HEK293 (cell line): Measurements from ENCODE around the gene FXR1.

ENCODE experiments used
- CTCF ChIA-PET: fragments of 350-600 bp; formaldehyde crosslinking; extraction: SDS; loops from one replicate; lab custom pipeline; 2021; ENCODE audit warnings: antibody characterized with exemption; lab: Yijun Ruan, JAX
- POLR2A ChIA-PET: fragments of 300-600 bp; formaldehyde crosslinking; extraction: SDS; loops from one replicate; lab custom pipeline; 2020; ENCODE audit warnings: antibody characterized with exemption, inconsistent platforms; lab: Yijun Ruan, JAX
- H3K27ac ChIP-seq: fragments of 200-500 bp; sonication (Bioruptor generic); 2 replicates; pipeline ENCODE4 v1.5.1; 2014; ENCODE audit warnings: low read depth, low read length, control low read depth, inconsistent platforms; ENCODE audit errors: extremely low read depth
- H3K36me3 ChIP-seq, 2 experiments: fragments of 200-500 bp in 1 of 2; sonication (Bioruptor generic) in 1 of 2; 1 replicate in 1 of 2; 2 replicates in 1 of 2; pipeline ENCODE4 v1.5.1; 2014 to 2017; ENCODE audit warnings: inconsistent platforms in 2 of 2, low read length in 2 of 2; ENCODE audit not compliant: control insufficient read depth in 2 of 2, insufficient read depth in 1 of 2
- H3K4me1 ChIP-seq: fragments of 200-500 bp; sonication (Bioruptor generic); 2 replicates; pipeline ENCODE4 v1.5.1; 2014; ENCODE audit warnings: mild to moderate bottlenecking, low read length, inconsistent platforms; ENCODE audit not compliant: control insufficient read depth, insufficient read depth
- H3K4me3 ChIP-seq: 2 replicates; pipeline ENCODE4 v1.5.1; 2011; ENCODE audit warnings: low read depth, mild to moderate bottlenecking, control low read depth, low read length, moderate library complexity
- H3K9me3 ChIP-seq: fragments of 200-500 bp; sonication (Bioruptor generic); 2 replicates; pipeline ENCODE4 v1.5.1; 2014; ENCODE audit warnings: low read depth, low read length, inconsistent platforms; ENCODE audit not compliant: control insufficient read depth, insufficient read depth
- GLI2 ChIP-seq: fragments of 450-650 bp; formaldehyde crosslinking; IDR thresholded peaks from 2 replicates; pipeline ENCODE4; 2017; ENCODE audit warnings: missing biosample characterization, missing genetic modification characterization, low read depth, borderline replicate concordance
- HOXC10 ChIP-seq: sonication (generic); formaldehyde crosslinking; IDR thresholded peaks from 2 replicates; pipeline ENCODE4 v1.8.1; 2023; ENCODE audit warnings: mild to moderate bottlenecking, missing genetic modification reagents
- KLF7 ChIP-seq: fragments of 450-650 bp; formaldehyde crosslinking; IDR thresholded peaks from 2 replicates; pipeline ENCODE4 v1.5.1; 2016; ENCODE audit warnings: missing biosample characterization, missing genetic modification characterization, borderline replicate concordance
- SCRT1 ChIP-seq: fragments of 450-650 bp; formaldehyde crosslinking; IDR thresholded peaks from 2 replicates; pipeline ENCODE4 v1.5.1; 2016; ENCODE audit warnings: missing biosample characterization, missing genetic modification characterization, borderline replicate concordance
- SP3 ChIP-seq: fragments of 450-650 bp; formaldehyde crosslinking; IDR thresholded peaks from 2 replicates; pipeline ENCODE4 v1.5.1; 2016; ENCODE audit warnings: missing biosample characterization, missing genetic modification characterization
- YY2 ChIP-seq: fragments of 450-650 bp; formaldehyde crosslinking; IDR thresholded peaks from 2 replicates; pipeline ENCODE4 v1.5.1; 2016; ENCODE audit warnings: missing biosample characterization, missing genetic modification characterization
- ZFHX2 ChIP-seq: fragments of 450-650 bp; formaldehyde crosslinking; conservative IDR thresholded peaks from 2 replicates; pipeline ENCODE4 v1.5.1; 2016; ENCODE audit warnings: missing biosample characterization, missing genetic modification characterization
- ZFP41 ChIP-seq: fragments of 450-650 bp; formaldehyde crosslinking; IDR thresholded peaks from 2 replicates; pipeline ENCODE4 v1.5.1; 2016; ENCODE audit warnings: missing biosample characterization, missing genetic modification characterization, borderline replicate concordance
- ZNF133 ChIP-seq: fragments of 450-650 bp; formaldehyde crosslinking; IDR thresholded peaks from 2 replicates; pipeline ENCODE4 v1.5.1; 2016; ENCODE audit warnings: missing biosample characterization, missing genetic modification characterization
- ZNF155 ChIP-seq: fragments of 450-650 bp; formaldehyde crosslinking; IDR thresholded peaks from 2 replicates; pipeline ENCODE4 v1.5.1; 2016; ENCODE audit warnings: missing biosample characterization, missing genetic modification characterization
- ZNF16 ChIP-seq: fragments of 450-650 bp; formaldehyde crosslinking; IDR thresholded peaks from 2 replicates; pipeline ENCODE4 v1.5.1; 2016; ENCODE audit warnings: low read depth, missing biosample characterization, missing genetic modification characterization
- ZNF184 ChIP-seq: fragments of 450-650 bp; IDR thresholded peaks from 2 replicates; pipeline ENCODE4 v1.5.1; 2018; ENCODE audit warnings: missing biosample characterization, mild to moderate bottlenecking, missing genetic modification characterization
- ZNF292 ChIP-seq: fragments of 450-650 bp; formaldehyde crosslinking; IDR thresholded peaks from 2 replicates; pipeline ENCODE4 v1.5.1; 2016; ENCODE audit warnings: low read depth, missing biosample characterization, missing genetic modification characterization, borderline replicate concordance
- ZNF324 ChIP-seq: fragments of 450-650 bp; formaldehyde crosslinking; IDR thresholded peaks from 2 replicates; pipeline ENCODE4 v1.5.1; 2016; ENCODE audit warnings: missing biosample characterization, missing genetic modification characterization
- ZNF335 ChIP-seq: fragments of 450-650 bp; formaldehyde crosslinking; conservative IDR thresholded peaks from 2 replicates; pipeline ENCODE4 v1.5.1; 2016; ENCODE audit warnings: missing biosample characterization, missing genetic modification characterization
- ZNF416 ChIP-seq: fragments of 450-650 bp; formaldehyde crosslinking; IDR thresholded peaks from 2 replicates; pipeline ENCODE4 v1.5.1; 2016; ENCODE audit warnings: missing biosample characterization, missing genetic modification characterization
- ZNF654 ChIP-seq: fragments of 450-650 bp; formaldehyde crosslinking; IDR thresholded peaks from 2 replicates; pipeline ENCODE4 v1.5.1; 2016; ENCODE audit warnings: low read depth, missing biosample characterization, missing genetic modification characterization
- ZNF777 ChIP-seq: fragments of 450-650 bp; formaldehyde crosslinking; IDR thresholded peaks from 2 replicates; pipeline ENCODE4 v1.5.1; 2017; ENCODE audit warnings: missing biosample characterization, missing genetic modification characterization, borderline replicate concordance
- TF ChIP-seq, protein P1 (sequence below): fragments of 450-650 bp; formaldehyde crosslinking; conservative IDR thresholded peaks from 2 replicates; pipeline ENCODE4 v1.5.1; 2016; ENCODE audit warnings: low read depth, missing biosample characterization, missing genetic modification characterization
- TF ChIP-seq, protein P2 (sequence below): fragments of 450-650 bp; formaldehyde crosslinking; IDR thresholded peaks from 2 replicates; pipeline ENCODE4 v1.5.1; 2016; ENCODE audit warnings: missing biosample characterization, missing genetic modification characterization
- TF ChIP-seq, protein P3 (sequence below): fragments of 450-650 bp; formaldehyde crosslinking; IDR thresholded peaks from 2 replicates; pipeline ENCODE4 v1.5.1; 2016; ENCODE audit warnings: missing biosample characterization, missing genetic modification characterization, low read depth
- TF ChIP-seq, protein P4 (sequence below): fragments of 450-650 bp; formaldehyde crosslinking; IDR thresholded peaks from 2 replicates; pipeline ENCODE4 v1.5.1; 2016; ENCODE audit warnings: missing biosample characterization, missing genetic modification characterization, borderline replicate concordance
- TF ChIP-seq, protein P5 (sequence below): fragments of 450-650 bp; formaldehyde crosslinking; IDR thresholded peaks from 2 replicates; pipeline ENCODE4 v1.5.1; 2016; ENCODE audit warnings: missing biosample characterization, missing genetic modification characterization

FXR1 gene

DNA sequence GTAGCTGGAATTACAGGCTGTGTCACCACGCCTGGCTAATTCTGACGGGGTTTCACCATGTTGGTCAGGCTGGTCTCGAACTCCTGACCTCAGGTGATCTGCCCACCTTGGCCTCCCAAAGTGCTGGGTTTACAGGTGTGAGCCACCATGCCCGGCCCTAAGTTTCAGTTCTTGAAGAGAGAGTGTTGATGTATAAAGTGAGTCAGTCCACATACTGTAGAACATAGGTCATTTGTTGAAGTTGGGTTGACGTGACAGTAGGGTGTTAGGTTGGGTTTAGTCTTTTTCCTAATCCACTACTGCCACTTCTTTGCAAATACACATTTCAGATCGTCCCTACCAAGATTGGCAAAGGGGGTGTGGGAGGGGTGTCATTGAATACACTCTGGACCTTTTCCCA lies 61.8 kb downstream of the FXR1 start (continued):
- TF ChIP-seq, protein P1, sequence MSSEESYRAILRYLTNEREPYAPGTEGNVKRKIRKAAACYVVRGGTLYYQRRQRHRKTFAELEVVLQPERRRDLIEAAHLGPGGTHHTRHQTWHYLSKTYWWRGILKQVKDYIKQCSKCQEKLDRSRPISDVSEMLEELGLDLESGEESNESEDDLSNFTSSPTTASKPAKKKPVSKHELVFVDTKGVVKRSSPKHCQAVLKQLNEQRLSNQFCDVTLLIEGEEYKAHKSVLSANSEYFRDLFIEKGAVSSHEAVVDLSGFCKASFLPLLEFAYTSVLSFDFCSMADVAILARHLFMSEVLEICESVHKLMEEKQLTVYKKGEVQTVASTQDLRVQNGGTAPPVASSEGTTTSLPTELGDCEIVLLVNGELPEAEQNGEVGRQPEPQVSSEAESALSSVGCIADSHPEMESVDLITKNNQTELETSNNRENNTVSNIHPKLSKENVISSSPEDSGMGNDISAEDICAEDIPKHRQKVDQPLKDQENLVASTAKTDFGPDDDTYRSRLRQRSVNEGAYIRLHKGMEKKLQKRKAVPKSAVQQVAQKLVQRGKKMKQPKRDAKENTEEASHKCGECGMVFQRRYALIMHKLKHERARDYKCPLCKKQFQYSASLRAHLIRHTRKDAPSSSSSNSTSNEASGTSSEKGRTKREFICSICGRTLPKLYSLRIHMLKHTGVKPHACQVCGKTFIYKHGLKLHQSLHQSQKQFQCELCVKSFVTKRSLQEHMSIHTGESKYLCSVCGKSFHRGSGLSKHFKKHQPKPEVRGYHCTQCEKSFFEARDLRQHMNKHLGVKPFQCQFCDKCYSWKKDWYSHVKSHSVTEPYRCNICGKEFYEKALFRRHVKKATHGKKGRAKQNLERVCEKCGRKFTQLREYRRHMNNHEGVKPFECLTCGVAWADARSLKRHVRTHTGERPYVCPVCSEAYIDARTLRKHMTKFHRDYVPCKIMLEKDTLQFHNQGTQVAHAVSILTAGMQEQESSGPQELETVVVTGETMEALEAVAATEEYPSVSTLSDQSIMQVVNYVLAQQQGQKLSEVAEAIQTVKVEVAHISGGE: no peak
- TF ChIP-seq ZNF416 (tag by site-specific recombination): no peak
- TF ChIP-seq, protein P2, sequence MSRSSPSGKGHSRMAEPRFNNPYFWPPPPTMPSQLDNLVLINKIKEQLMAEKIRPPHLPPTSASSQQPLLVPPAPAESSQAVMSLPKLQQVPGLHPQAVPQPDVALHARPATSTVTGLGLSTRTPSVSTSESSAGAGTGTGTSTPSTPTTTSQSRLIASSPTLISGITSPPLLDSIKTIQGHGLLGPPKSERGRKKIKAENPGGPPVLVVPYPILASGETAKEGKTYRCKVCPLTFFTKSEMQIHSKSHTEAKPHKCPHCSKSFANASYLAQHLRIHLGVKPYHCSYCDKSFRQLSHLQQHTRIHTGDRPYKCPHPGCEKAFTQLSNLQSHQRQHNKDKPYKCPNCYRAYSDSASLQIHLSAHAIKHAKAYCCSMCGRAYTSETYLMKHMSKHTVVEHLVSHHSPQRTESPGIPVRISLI (tag by site-specific recombination): no peak

DNA sequence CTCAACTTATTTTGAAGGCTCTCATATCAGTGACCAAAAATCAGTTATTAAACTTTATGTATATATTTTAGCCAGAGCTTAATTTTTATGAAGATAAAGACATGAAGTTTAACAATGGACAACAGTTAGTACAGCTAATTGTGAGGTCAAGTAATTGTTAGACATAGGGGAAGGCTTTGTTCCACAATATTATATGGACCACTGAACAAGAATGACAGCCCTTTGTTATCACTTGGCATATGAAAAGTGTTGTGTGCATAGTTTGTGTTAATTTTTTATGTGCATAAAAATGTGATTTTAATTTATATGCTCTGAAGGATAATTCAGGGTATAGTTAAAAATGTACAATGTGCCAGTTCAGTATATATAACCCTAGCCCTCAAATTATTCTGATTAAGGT lies 65.0 kb downstream of the FXR1 start:
- Histone ChIP-seq H3K36me3 (peaks cover 0 to 70% of the 10 kb centered on the region in 2 experiments; a peak in 1 of 3 replicates), H3K4me3 (no peak overlapping the region), H3K9me3 (no peaks in the 10 kb centered on the region), H3K4me1 (no peaks in the 10 kb centered on the region), H3K27ac (no peak overlapping the region)
- POLR2A ChIA-PET: no interaction called here
- CTCF ChIA-PET: interaction anchor here (0.7 to 0.9 kb wide), 2 partner anchors 69 to 175 kb away, joined by 4 read pairs; no protein-coding TSS in a partner anchor
- TF ChIP-seq ZNF292 (tag by site-specific recombination) (no peak), ZFP41 (no peak), ZNF155 (tag by site-specific recombination) (no peak), ZNF335 (tag by site-specific recombination) (no peak), HOXC10 (CRISPR knock-in tag) (no peak), SCRT1 (tag by site-specific recombination) (no peak), ZNF133 (tag by site-specific recombination) (no peak), ZNF654 (tag by site-specific recombination) (no peak), ZNF184 (tag by site-specific recombination) (no peak), YY2 (tag by site-specific recombination) (no peak), KLF7 (tag by site-specific recombination) (no peak), SP3 (tag by site-specific recombination) (no peak)
- TF ChIP-seq, protein P3, sequence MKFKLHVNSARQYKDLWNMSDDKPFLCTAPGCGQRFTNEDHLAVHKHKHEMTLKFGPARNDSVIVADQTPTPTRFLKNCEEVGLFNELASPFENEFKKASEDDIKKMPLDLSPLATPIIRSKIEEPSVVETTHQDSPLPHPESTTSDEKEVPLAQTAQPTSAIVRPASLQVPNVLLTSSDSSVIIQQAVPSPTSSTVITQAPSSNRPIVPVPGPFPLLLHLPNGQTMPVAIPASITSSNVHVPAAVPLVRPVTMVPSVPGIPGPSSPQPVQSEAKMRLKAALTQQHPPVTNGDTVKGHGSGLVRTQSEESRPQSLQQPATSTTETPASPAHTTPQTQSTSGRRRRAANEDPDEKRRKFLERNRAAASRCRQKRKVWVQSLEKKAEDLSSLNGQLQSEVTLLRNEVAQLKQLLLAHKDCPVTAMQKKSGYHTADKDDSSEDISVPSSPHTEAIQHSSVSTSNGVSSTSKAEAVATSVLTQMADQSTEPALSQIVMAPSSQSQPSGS (tag by site-specific recombination): no peak

DNA sequence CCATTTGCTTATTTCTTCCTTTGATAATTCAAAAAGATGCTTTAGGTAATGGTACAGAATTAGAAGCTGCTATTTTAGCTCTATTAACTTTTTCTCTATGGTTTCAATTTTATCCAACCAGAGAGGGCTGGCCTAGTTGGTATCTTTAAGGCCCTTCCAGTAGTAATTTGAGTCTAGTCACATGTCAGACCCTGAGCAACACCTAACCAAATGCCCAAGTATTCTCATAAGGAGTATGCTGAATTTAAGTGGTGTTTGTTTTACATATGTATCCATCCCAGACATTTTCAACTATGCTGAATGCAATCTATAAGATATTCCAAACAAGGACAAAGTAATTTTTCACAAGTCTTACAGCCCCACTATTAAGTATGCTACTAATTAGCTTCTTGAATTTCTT lies 67.5 kb downstream of the FXR1 start:
- no peaks in the 10 kb centered on the region for H3K4me1 ChIP-seq
- TF ChIP-seq GLI2 (tag by site-specific recombination): no peak
- TF ChIP-seq ZFHX2 (tag by site-specific recombination): no peak
- TF ChIP-seq, protein P4, sequence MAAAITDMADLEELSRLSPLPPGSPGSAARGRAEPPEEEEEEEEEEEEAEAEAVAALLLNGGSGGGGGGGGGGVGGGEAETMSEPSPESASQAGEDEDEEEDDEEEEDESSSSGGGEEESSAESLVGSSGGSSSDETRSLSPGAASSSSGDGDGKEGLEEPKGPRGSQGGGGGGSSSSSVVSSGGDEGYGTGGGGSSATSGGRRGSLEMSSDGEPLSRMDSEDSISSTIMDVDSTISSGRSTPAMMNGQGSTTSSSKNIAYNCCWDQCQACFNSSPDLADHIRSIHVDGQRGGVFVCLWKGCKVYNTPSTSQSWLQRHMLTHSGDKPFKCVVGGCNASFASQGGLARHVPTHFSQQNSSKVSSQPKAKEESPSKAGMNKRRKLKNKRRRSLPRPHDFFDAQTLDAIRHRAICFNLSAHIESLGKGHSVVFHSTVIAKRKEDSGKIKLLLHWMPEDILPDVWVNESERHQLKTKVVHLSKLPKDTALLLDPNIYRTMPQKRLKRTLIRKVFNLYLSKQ (tag by site-specific recombination): no peak
- no peak for TF ChIP-seq ZNF16 (tag by site-specific recombination)
- TF ChIP-seq, protein P5, sequence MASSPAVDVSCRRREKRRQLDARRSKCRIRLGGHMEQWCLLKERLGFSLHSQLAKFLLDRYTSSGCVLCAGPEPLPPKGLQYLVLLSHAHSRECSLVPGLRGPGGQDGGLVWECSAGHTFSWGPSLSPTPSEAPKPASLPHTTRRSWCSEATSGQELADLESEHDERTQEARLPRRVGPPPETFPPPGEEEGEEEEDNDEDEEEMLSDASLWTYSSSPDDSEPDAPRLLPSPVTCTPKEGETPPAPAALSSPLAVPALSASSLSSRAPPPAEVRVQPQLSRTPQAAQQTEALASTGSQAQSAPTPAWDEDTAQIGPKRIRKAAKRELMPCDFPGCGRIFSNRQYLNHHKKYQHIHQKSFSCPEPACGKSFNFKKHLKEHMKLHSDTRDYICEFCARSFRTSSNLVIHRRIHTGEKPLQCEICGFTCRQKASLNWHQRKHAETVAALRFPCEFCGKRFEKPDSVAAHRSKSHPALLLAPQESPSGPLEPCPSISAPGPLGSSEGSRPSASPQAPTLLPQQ (tag by site-specific recombination): no peak
- no peak for TF ChIP-seq ZNF777
- no peak for TF ChIP-seq ZNF324 (tag by site-specific recombination)
- no peaks in the 10 kb centered on the region for H3K9me3 ChIP-seq
- no peak overlapping the region for H3K4me3 ChIP-seq
- ChIA-PET CTCF (no interaction called here), POLR2A (interaction anchor here (1.4 kb wide), 1 partner anchor 9 kb away, joined by 5 read pairs; the partner anchor contains the start of gene DNAJC19)
- no peak overlapping the region for H3K27ac ChIP-seq
- H3K36me3 ChIP-seq: peaks cover 0 to 69% of the 10 kb centered on the region in 2 experiments; a peak in 1 of 3 replicates
